Measurements from ENCODE around the gene PGLYRP1.

DNA sequence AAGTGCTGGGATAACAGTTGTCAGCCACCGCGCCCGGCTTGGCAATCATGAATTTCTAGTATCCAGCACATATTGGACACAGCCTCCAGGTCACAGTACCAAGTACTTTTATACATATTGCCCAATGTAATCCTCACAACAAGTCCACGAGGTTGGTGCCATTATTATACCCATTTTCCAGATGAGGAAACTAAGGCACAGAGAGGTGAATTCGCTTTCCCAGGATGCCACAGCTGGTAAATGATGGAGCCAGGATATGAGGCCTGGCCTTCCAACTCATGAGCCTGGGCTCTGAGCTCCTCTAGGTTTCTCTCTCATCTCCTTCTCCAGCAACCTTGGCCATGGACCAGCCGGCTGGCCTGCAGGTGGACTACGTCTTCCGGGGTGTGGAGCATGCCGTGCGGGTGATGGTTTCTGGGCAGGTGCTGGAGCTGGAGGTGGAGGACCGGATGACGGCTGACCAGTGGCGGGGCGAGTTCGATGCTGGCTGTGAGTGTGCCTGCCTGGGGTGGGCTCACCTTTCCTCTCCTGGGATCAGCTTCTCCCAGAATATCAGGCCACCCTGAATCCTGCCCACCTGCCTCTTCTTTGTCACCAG lies 20.1 kb downstream of the PGLYRP1 start:
- no peak for TF ChIP-seq CTCF (IDR thresholded peaks at IDR 0.05; ENCODE audit: low read depth, low read length)
- no peak for TF ChIP-seq EZH2phosphoT487 (IDR thresholded peaks at IDR 0.05; ENCODE audit: low read depth)
